Prostate gland (tissue), 2 donors: Measurements from ENCODE around the gene ETNPPL.

Experiments used
- CTCF ChIP-seq, 4 experiments: fragments of 200-600 bp in 2 of 4; fragments of 450-650 bp in 2 of 4; sonication (generic) in 2 of 4; IDR thresholded peaks; 1 replicate in 3 of 4; 2 replicates in 1 of 4; pipeline ENCODE4 v1.5.1; 2016 to 2019; ENCODE audit warnings: antibody characterized with exemption in 4 of 4, mild to moderate bottlenecking in 2 of 4, moderate library complexity in 2 of 4
- POLR2AphosphoS5 ChIP-seq: sonication (generic); formaldehyde crosslinking; IDR thresholded peaks from one replicate; pipeline ENCODE4 v1.6.1; 2017; ENCODE audit warnings: antibody characterized with exemption

- TF ChIP-seq CTCF (IDR thresholded peaks at IDR 0.05) (no peak), POLR2AphosphoS5 (no peak)
These were observed 20.1 kb downstream of the ETNPPL start for GRCh38 chr4:108742451-108743420.
